GM19395 (cell line): ENCODE measurements around the gene POFUT1.
"Not testable (repeated sequence)": the region's sequence is repeated elsewhere in the genome, so short reads cannot be mapped to it uniquely, and the experiment has no call there.

Source experiments
- ATAC-seq: cut with Tn5 transposase; IDR thresholded peaks from one replicate; pipeline ENCODE4 v1.9.1; 2021; ENCODE audit warnings: mild to moderate bottlenecking, moderate library complexity; ENCODE audit not compliant: unreplicated experiment

Gene POFUT1

DNA sequence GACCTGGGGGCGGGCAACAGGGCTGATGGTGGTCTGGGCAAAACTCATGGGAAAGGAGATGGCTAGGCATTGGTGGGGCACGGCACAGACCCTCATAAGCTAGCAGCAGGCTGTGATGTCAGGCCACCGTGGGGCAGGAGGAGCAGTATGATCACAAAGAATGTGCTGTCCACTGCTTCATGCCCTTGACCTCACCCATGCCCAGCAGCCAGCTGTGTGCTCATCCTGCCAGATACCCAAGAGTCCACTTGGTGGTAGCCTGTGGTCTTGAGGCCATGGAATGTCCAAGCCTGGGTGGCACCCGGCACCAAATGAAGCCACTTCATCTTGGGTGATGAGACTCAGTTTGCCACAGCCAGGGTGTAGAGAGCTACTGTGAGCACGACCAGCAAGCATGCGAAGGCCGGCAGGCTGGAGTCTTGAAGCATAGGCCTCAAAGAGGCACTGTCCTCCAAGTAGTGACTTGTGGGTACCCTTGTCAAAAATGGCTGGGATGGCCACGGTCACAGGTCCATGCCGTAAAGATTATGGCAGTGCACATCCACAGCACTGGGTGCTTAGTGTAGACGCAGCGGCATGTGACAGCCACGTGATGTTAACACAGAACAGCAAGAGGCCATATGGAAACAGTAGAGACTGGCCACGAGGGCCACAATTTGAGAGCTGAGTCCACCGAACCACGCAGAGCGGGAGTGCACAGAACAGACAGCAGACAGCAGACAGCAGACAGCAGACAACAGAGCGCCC, 19.1 kb upstream of the POFUT1 start:
- ATAC-seq: no peak

DNA sequence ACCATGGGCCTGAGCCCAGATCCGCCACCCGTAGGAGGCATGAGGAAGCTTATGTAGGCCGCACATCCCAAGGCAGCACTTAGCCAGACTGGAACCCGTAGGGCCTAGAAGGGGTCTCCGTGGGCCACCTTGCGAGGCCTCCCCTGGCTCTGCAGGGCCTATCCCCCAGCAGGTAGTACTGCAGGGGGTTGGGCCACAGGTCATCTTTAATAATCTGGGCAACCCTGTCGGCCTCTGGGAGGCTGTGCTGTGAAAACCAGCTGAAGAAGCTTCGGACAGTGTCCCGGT, 18.6 kb upstream of the POFUT1 start:
- ATAC-seq: no peak

DNA sequence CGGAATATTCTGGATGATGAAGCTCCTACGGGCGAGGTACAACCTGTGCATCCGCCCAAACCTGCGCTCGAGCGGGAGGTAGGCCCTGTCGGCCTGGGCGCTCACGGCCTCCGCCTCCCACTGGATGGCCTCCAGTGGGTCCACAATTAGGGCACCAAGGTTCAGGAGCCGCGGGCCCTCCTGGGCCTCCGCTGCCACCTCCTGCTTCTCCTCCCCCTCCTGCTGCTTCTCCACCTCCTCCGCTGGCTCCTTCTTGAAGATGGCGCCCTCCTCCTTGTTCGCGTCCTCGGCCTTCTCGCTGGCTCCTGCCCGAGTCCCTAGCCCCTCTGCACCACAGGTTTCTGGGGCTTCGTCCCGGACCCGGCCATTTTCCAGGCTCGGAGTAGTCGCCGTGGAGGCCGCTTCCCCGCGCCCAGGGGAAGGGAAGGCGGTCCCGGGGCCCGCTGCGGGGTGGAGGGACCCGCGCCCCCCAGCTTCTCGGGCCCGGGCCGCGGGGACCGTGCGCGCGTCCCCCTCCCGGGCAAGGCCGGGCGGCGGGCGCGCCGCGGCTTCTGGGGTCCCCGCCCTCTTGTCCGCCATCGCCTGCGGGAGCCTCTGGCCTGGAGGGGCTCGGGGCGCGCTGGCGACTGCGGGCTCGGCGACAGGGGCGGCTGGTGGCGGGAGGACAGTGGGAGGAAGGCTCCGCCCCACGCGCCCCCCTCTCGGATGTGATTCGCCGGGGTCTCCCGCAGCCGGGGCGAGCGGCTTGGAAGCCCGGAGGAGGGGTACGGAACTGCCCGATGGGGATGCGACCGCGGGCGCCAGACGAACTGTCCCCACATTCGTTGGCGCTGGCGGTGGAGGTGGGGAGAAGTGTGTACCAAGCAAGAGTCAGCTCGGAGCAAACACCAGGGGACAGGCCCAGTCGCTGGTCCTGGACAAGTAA, 17.7 kb upstream of the POFUT1 start:
- no peak for ATAC-seq

DNA sequence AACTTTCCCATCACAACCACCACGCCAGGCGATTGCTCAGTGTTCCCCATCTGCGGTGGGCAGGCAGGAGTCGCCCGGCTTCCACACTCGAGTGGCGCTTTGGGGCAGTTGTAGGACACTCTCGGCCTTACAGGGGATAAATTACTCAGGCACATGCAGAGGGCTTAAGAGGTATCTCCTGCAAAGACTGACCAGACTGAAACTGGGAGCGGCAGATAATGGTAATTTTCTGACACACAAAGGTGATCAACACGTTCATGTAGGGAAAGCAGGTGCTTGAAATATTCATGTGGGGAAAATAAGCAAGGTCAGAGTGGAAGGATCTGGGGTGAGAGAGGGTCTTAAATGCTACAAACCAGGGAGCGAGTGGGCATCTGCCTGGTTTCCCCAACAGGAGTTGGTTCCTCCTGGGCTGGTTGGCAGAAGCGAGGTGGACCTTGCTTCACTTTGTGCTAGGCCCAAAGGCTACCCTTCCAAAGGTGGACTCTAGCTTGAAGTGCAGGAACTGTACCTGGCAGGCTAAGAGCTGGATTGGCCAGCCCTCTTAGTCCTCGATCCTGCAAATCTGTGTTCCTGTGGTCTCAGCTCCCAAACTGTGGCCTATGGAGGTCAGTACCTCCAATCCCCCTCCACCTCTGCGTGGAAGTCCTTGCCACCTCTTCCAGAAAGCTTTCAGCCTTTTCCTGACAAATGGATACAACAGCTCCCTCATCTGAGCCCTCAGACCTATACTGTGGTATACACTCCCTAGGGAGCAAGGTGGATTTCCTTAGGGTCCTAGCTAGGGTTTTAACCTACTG, 16.9 kb upstream of the POFUT1 start:
- ATAC-seq: no peak

DNA sequence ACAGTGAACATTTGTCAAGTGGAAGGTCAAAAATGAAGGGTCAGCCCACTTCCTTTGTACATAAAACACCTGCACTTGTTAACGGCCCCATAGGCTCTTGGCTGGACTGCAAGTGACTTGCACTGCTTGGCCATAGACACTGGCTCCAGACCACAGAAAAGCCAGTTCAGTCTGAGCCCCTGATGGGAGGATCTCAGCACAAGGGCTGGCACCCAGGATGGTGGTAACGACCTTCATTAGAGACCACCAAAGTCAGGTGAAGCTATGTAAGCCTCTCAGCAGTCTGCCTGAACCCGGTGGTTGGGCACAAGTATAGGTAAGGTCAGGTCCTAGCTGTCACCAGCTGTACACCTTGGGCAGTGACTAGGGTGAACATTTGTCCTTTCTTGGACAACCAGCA, 16.3 kb upstream of the POFUT1 start:
- no peak for ATAC-seq

DNA sequence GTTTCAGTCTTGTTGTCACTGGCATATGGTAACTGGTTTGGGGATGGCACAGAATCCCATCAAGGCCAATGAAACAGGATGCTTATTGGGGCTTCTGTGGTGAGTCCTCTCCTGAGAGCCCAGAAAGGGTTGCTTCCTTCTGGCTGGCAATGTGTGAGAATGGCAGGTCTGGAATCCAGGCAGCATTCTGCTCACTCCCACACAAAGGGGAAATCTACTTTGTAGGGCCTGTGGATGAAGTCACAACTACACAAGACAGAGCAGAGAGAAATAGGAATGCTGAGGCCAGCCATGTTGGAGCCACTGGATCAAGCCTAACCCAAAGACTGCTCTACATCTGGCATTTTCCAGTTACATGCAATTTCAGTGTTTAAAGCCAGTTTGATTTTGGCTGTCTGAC, 15.8 kb upstream of the POFUT1 start:
- ATAC-seq: no peak

DNA sequence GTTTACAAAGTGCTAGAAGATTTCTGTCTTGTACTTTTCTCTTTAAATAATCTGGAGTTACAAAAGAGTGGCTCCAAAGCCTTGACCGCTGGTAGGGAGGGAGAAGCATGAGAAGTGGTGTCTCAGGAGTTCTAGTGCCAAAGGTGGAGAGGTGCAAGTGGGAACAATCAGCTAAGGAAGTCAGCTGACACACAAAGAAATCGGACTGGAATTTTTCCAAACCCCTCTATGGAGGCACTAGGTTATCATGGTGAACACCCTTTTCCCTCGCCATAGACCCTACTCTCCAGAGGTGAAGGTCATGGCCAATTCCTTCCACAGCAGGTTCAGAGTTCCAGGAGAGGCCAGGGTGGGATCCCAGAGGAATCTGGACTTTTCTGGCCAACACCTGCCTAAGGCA, 15.0 kb upstream of the POFUT1 start:
- ATAC-seq: no peak

DNA sequence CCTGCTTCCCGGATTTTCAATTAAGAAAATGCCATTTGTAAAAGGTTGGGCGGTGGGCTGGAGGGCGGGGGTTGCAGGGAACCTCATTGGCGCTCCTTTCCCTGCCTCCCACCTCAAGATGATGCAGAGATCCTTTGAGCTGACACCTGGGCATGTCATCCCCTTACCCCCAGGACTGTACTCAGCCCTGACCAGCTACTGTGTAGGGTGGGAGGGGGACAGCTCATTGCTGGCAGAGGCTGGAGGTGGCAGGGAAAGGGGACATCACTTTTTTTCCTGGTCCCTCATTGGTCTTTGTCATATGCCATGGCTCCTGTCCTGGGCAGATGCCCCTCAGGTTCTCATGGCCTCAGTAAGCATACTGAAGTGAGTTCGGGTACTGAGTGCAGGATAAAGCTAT, 14.3 kb upstream of the POFUT1 start:
- not testable (repeated sequence) for ATAC-seq

DNA sequence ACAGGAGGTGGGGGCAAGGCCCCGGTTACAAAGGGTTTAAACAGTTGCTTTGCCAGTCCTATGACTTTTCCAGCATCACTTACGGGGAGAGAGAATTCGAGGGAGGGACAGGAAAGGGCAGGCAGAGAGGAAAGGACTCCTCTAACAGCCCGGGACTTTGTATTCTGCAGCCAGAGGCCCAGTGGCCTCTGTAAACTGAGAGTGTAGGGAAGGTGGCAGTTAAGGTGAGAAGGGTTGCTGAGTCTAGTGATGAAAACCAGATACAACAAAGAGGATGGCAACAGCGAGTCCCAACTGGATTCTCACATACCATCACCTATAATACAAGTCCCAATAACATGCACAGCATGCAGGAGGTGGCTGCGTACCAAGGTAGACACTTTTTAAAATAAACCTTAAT, 13.7 kb upstream of the POFUT1 start:
- no peak for ATAC-seq

DNA sequence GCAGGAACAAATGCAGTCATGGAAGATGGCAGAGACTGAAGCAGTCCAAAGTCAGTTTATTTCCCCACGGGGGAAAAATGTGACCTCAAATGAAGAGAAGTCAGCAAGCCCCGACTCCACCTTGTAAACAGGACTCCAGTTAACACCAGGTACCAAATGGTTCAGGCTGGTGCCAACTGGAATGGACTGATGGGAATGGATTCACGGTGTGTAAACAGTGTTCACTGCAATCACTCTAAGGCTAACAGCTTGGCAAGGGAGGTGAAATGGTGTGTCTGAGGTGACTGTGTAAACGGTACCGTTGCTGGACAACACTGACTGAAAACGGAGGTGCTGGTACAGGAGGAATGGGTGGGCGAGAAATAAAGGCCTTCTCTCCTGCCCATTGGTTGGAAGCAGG, 12.1 kb upstream of the POFUT1 start:
- ATAC-seq: no peak

DNA sequence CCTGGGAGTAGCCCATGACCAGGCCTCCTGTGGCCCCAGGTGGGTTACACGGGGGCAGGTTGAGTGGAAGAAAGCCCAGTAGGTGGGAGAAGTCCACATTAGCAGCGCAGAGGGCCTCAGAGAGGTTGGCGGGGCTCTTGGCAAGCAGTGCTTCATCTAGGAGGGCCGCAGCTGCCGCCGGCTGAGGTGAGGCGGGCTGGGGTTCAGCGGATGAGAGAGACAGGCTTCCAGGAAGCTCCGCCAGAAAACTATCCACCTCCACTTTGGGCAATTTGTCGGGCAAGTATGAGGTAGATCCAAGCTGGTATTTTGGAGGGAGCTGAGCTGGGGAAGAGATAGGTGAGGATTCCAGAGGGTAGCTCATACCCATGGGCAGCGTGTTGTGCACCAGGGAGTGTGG, 11.1 kb upstream of the POFUT1 start:
- ATAC-seq: not testable (repeated sequence)

DNA sequence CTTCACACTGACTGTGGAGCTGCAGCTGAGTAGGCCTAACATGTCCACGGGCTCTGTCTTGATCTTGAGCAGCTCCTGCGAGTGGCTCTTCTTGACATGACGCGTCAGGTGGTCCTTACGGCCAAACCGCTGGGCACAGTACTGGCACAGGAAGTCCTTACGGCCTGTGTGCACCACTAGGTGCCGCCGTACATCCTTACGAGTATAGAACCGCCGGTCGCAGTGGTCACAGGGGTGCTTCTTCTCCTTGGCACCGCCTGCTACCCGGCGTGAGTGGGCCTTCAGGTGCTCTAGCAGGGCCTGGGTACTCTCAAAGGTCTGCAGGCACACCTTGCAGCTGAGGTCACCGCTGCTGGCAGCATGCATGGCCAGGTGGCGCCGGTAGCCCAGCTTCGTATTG, 10.5 kb upstream of the POFUT1 start:
- ATAC-seq: not testable (repeated sequence)

DNA sequence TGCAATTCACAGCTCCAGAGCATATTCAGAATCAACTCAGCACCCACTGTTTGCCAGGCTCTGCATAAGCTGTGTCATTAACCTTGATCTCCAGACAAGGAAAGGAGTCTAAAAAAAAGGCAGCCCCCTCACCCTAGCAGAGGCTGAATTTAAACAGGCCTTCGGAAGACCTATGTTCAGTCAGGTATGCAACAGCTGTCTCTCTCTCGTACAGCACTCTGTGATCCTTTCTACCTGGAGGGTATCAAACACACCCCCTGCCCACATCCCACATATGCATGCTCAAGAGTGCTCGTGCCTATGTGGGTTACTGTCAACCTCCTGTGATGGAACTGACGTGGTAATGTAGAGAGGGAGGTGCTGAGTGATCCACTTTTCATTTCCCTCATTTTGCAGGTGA, 8.7 kb upstream of the POFUT1 start:
- no peak for ATAC-seq

DNA sequence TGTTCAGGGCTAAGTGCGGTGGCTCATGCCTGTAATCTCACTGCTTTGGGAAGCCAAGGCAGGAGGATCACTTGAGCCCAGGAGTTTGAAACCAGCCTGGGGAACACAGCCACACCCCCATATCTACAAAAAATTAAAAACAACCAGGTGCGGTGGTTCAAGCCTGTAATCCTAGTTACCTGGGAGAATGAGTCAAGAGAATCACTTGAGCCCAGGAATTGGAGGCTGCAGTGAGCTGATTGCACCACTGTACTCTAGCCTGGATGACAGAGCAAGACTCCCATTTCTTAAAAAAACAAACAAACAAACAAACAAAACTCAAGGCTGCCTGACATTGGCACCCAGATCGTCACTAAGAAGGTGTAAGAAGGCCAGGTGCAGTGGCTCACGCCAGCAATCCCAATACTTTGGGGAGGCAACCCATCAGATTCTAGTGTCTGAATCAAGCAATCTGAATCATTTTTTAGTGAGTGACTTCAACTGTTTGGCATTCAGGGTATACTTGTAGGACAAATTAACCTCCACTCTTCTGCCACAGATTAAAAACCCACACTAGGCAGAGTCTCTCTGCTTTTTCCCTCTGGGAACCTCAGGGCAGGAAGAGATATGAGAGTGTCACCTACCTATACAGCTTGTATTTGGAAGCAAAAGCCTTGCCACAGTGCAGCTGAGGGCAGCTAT, 6.2 kb upstream of the POFUT1 start:
- no peak for ATAC-seq

DNA sequence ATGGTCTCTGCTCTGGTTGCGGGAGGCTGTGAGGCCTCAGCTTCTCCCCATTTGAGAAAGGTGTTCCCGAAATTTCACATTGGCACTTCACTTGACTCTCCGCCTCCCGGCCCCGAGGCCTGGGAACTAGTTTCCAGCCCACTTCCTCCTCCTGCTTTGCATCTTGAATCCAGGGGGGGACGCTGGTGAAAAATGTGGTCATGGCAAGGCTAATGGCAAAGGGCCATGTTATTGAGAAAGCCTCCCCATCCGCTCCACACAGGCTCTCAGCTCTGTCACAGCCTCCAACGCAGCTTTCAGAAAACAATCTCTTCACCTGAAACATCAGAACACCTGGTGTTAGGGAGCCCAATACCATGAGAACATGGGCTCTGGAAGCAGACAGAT, 5.7 kb upstream of the POFUT1 start:
- no peak for ATAC-seq

DNA sequence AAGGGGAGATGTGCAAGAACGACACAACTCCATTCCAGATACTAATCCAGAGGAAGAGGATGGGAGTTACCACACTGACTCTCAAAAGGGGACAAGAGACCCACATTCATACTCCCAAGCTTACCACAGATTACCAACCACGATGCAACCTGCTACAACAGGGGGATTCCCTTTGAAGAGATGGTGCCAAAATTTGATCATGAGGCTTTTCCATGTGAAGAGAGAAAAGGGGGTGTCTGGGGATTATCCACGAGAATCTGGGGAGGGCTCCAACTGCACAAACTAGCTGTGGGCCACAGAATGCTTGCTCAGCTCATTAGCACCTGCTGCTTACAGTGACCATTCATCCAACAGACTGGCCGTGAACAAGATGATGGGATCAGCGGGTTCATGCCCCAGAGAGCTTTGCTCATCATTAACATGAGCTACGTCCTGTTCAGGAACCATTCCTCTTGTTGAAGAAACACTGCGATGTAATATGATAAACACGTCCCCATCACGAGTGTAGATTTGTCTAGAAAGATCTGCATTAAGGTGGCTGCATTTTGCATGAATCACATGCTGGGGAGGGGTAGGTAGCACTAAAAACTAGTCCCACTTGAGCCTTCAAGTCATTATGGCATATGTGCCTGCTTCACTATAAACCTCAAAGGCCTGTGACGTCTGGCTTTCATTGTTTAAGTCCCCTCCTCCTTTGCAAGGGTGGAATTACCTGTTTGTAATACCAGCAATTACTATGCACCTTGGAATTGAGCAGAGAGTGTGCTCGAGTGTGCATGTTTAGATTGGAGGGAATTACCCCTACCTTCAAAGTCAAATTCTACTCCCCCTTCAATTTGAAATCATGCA, 4.1 kb upstream of the POFUT1 start:
- no peak for ATAC-seq

DNA sequence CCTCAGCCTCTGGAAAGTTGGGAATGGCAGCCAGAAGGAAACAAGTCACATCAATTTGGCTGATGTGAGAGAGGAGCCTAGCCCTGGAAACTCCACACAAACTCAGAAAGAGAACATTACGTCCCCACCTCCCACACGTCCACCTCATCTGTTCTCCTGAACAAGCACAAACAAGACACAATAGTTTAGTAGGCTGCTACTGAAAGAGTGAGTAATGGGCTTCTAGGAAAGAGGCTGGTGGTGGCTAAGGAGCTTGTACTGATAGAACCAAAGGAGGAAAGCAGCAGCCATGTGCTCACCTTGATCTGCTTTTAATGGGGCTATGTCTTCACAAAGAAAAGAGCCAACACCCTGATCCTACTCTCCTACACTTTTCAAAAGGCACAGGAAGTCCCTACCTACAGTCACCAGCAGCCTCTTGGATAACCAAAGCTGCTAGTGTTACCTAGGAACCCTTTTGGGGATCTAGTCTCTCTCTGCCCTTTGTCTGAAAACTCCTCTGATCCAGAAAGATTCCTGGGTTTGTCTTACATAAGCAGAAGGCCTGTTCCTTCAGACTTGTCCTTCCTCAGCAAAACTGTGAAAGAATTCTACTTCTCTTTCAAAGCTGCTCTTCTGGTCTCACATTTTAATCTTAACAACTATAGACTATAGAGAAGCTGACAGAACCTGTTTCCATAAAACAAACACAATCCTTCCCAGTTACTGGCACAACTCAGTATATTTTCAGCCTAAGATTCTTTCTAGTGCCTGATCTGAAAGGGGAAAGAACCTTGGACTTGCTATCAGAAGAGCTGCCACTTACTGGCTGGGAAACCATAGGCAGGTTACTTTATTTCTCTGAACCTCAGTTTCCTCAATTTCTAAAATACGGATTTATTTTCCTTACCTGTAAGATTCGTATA, 3.2 kb upstream of the POFUT1 start:
- no peak for ATAC-seq

DNA sequence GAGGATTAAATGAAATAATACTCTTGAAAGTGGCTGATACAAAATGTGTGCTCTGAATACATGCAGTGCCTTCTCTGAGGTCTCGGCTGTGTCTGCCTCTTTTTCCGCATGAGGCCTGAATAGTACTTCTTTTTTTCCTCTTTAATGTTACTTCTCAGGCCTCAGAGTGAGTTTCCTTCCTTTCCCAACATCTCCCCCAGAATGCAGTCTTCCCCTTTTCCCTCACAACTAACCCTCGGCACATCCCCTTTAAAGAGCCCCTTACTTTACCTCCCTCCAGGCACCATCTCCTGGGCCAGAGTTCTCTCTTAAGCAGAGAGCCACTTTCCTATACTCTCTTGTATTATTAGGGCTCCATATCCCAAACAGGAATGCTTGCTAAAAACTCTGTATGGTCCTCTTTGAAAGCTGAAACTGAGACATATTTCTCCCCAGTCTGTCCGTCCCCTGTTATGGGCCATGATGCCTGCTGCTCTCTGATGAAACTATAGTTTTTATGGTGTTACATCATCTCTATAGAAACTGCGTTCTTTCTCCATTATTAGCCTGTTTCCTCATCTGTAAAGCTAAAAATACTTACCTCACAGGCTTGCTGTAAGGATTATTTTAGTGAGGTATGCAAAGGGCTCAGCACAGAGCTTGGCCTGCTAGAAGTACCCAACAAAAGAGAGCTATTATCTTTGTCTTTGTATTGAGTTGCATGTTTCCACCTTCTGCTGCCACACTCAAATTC, 2.4 kb upstream of the POFUT1 start:
- ATAC-seq: no peak
